ENCODE measurements around the gene CCR9.

CCR9 gene

GRCh38 chr3:45944830-45945620, 58.7 kb downstream of the CCR9 start:
- TF ChIP-seq CTCF (IDR thresholded peaks at IDR 0.05; ENCODE audit: control insufficient read depth, insufficient read depth, low read depth, low read length, missing control alignments), result no peak
- no peak for DNase-seq (ENCODE audit: low read depth)

GRCh38 chr3:45946307-45946706, 60.0 kb downstream of the CCR9 start:
- no peak for DNase-seq (ENCODE audit: low read depth)
- TF ChIP-seq CTCF (IDR thresholded peaks at IDR 0.05; ENCODE audit: control insufficient read depth, insufficient read depth, low read depth, low read length, missing control alignments), result peak; percentile 17
- H3K4me3 ChIP-seq (ENCODE audit: control insufficient read depth, low read depth, low read length), result no peak overlapping the region

More at GRCh38 chr3:45944830-45945620, 58.7 kb downstream of the CCR9 start:
- no peak overlapping the region for H3K4me3 ChIP-seq (ENCODE audit: control insufficient read depth, low read depth, low read length)

DNA sequence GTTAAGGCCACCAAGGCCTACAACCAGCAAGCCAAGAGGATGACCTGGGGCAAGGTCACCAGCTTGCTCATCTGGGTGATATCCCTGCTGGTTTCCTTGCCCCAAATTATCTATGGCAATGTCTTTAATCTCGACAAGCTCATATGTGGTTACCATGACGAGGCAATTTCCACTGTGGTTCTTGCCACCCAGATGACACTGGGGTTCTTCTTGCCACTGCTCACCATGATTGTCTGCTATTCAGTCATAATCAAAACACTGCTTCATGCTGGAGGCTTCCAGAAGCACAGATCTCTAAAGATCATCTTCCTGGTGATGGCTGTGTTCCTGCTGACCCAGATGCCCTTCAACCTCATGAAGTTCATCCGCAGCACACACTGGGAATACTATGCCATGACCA, 60.5 kb downstream of the CCR9 start:
- DNase-seq (ENCODE audit: low read depth), result no peak
- no peak for TF ChIP-seq CTCF (IDR thresholded peaks at IDR 0.05; ENCODE audit: control insufficient read depth, insufficient read depth, low read depth, low read length, missing control alignments)
- H3K4me3 ChIP-seq (ENCODE audit: control insufficient read depth, low read depth, low read length), result no peak overlapping the region

DNA sequence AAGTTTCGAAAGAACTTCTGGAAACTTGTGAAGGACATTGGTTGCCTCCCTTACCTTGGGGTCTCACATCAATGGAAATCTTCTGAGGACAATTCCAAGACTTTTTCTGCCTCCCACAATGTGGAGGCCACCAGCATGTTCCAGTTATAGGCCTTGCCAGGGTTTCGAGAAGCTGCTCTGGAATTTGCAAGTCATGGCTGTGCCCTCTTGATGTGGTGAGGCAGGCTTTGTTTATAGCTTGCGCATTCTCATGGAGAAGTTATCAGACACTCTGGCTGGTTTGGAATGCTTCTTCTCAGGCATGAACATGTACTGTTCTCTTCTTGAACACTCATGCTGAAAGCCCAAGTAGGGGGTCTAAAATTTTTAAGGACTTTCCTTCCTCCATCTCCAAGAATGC, 61.0 kb downstream of the CCR9 start:
- no peak for DNase-seq (ENCODE audit: low read depth)
- no peak overlapping the region for H3K4me3 ChIP-seq (ENCODE audit: control insufficient read depth, low read depth, low read length)
- TF ChIP-seq CTCF (IDR thresholded peaks at IDR 0.05; ENCODE audit: control insufficient read depth, insufficient read depth, low read depth, low read length, missing control alignments), result no peak

GRCh38 chr3:45948311-45948781, 62.0 kb downstream of the CCR9 start:
- peak; percentile 92 for DNase-seq (ENCODE audit: low read depth)
- no peak for TF ChIP-seq CTCF (IDR thresholded peaks at IDR 0.05; ENCODE audit: control insufficient read depth, insufficient read depth, low read depth, low read length, missing control alignments)
- no peak overlapping the region for H3K4me3 ChIP-seq (ENCODE audit: control insufficient read depth, low read depth, low read length)

GRCh38 chr3:45948881-45949280, 62.5 kb downstream of the CCR9 start:
- TF ChIP-seq CTCF (IDR thresholded peaks at IDR 0.05; ENCODE audit: control insufficient read depth, insufficient read depth, low read depth, low read length, missing control alignments), result no peak
- no peak for DNase-seq (ENCODE audit: low read depth)
- no peak overlapping the region for H3K4me3 ChIP-seq (ENCODE audit: control insufficient read depth, low read depth, low read length)
